ENCODE data around the gene PKN1.
"Not testable (repeated sequence)": the region's sequence is repeated elsewhere in the genome, so short reads cannot be mapped to it uniquely, and the experiment has no call there.

The PKN1 gene

DNA sequence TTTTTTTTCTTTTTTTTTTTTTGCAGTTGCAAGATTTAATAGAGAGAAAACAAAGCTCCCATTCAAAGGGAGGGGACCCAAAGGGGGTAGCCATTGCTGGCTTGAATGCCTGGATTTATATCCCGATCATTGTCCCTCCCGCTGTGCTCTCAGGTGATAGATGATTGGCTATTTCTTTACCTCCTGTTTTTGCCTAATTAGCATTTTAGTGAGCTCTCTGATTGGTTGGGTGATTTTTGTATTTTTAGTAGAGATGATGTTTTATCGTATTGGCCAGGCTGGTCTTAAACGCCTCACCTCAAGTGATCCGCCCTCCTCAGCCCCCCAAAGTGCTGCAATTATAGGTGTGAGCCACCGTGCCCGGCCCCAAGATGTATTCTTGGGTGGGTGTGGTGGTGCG is 71.5 kb downstream of the PKN1 start:
- intact Hi-C loops (cut with DNase I); DNase-seq: not testable (repeated sequence)

DNA sequence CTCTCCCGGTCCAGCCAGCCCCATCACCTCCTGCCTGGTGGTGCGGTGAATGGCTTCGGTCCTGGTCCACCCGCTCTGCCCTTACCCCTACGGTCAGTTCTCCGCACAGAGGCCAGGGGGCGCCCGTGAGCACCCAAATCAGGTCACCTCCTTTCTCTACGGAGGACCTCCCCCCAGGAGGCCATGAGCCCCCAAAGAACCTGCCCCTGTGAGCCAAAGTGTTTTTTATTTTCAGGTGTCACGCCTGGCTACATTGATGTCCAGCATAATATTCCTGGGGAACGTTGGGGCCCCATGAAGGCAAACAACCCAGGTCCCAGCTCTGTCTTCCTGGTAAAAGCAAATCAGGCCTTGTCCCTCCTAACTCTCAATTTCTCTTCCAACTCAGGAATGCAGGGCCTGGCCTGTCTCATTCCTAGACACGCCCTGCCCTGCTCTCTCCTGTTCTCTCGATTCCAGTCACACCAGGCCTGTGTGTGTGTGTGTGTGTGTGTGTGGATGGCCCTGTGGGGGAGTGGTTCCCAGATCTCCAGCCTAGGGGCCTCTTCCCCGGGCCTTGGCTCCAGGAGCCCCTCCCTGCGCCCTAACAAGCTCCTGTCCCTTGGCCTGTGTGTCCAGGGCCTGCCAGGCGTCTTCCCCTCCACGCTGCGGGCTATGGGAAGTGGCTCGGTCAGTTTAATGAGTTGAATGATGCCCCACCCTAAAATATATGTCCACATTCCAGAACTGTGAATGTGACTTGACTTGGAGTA is 72.6 kb downstream of the PKN1 start:
- intact Hi-C loops (cut with DNase I) = no loop called here
- peak in 4 of 10 donors; percentile 21 to 49 (median 34) for DNase-seq

DNA sequence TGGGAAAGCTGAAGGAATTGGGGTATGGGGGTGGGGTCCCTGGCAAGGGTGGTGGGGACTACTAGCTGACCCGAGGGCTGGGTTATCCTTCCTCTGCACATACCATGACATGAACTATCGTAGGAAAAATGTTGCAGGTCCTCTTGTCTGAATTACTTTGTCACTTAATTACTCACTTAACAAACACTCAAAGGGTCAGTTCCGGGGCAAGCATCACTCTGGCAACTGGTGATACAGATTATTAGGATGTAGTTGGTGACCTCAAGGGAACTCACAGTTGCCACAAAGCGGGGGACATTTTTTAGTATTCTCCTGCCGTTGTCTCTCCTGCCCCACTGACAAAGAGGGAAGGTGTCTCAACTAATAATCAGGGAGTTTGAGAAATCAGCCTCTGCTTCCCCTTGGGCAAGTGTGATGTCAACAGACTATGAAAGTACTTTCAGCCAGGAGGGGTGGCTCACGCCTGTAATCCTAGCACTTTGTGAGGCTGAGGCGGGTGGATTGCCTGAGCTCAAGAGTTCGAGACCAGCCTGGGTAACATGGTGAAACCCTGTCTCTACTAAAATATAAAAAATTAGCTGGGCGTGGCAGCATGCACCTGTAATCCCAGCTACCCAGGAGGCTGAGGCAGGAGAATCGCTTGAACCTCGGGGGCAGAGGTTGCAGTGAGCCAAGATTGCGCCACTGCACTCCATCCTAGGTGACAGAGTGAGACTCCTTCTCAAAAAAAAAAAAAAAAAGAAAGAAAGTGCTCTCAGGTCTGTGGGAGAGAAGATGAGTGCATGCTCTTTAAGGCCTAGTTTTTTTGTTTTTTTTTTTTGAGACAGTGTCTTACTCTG is 74.8 kb downstream of the PKN1 start:
- DNase-seq = no peak
- intact Hi-C loops (cut with DNase I) = no loop called here

DNA sequence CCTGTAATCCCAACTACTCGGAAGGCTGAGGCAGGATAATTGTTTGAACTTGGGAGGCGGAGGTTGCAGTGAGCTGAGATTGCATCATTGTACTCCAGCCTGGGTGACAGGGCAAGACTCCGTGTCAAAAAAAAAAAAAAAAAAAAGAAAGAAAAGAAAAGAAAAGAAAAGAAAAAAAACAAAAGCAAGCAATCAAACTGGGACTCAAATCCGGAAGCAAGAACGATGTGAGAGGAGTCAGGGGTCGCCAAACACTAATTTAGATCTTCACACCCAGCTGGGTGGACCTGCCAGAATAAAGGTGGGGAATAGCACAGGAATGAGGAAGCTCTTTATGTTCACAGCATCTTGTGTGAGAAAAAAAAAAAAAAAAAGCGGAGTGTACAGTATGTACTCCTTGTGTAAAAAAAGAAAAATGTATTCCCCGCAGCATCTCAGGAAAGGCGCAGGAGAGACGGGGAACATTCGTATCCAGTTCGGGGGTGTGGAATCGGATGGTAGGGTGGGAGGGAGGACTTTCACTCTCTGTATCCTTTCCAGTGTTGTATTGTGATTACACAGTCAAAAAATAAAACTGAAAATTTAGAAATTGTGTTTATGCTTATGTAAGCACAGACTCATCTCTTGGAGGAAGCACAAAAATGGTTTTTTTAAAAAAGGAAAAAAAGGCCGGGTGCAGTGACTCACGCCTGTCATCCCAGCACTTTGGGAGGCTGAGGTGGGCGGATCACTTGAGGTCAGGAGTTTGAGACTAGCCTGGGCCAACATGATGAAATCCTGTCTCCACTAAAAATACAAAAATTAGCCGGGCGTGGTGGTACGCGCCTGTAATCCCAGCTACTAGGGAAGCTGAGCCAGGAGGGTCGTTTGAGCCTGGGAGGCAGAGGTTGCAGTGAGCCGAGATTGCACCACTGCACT is 77.5 kb downstream of the PKN1 start:
- intact Hi-C loops (cut with DNase I) = no loop called here
- DNase-seq = peak in 5 of 10 donors; percentile 21 to 90 (median 50)

DNA sequence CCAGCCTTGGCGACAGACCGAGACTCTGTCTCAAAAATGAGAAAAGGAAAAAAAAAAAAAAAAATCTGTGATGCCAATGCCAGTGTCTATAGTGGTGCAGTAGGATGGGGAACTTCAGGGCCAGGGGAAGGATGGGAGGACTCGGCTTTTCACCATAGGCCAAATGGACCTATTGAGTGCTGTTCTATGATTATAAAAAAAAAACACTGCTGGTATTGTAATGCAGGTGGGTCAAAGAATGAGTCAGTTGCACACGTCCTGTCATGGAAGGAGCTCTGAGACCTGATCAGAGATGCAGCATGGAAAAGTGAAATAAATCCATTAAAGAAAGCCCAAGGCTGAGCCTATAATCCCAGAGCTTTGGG is 78.1 kb downstream of the PKN1 start:
- intact Hi-C loops (cut with DNase I) = no loop called here
- no peak for DNase-seq

DNA sequence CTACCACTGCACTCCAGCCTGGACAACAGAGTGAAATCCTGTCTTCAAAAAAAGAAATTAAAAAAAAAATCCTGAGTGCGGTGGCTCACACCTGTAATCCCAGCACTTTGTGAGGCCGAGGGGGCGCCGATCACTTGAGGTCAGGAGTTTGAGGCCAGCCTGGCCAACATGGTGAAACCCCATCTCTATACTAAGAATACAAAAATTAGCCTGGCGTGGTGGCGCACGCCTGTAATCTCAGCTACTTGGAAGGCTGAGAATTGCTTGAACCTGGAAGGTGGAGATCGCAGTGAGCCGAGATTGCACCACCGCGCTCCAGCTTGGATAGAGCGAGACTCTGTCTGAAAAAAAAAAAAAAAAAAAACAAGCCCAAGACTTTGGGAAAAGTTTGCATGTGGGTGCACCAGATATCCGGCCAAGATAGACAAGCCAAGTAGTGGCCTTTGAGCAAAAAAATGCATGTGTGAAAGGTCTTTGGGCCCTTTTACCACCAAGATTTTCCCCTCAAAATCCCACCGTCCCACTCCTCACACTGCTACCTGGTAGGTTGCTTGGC is 79.4 kb downstream of the PKN1 start:
- intact Hi-C loops (cut with DNase I) = no loop called here

DNA sequence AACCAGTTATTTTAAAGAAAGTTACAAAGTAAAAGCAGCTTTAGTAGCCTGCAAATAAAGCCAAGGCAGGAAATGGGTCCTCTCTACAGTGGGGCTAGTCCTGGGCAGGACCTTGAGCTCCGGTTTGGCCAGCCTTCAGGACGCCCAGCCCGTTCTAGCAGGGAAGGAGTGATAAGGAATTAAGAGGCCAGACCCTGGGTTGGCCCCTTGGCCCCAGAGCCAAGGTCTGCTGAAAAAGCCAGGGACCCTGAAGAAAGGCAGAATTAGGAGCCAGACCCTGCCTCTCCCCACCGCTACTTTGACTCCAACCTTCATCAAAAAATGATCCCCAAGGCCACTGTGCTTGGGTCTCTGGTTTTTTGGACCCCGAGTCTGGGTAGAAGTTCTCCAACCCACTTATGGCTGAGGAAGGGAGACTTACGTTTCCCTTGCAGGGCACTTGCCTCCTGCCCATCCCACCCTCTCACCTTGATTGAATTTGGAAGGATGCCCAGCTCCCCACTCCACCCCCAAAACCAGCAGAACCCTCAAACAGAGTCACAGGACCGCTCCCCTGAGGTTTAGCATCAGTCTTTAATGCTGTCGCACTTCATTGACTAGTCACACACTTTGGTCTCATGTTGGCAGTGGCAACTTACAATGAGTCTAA is 81.2 kb downstream of the PKN1 start:
- intact Hi-C loops (cut with DNase I) = no loop called here
- DNase-seq = peak in 1 of 10 donors; percentile 38

More for the DNA sequence above, 79.4 kb downstream of the PKN1 start:
- no peak for DNase-seq

DNA sequence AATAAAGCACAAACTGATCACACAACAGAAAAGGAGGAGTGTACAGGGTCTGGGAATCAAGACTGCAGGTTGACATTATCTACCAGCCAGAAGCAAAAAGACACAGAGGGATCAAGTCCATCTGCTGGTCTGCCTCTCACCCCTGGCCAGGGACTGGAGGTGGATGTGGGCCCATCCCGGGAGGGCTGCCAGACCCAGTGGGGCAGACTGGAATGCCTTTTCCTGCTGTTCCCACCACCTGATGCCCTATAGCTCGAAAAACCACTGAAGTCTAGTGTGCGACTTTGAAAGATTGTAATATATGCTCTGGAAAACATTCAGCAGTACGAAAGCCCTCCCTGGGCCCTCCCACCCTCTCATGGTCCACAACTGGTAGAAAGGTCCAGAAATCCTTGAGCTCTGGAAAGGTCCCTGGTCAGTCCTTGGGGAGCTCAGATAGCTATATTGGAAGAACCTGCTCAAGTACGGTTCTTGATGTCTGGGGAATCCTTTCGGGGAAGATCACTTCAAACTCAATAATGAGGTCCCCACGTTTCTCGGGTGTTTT is 82.5 kb downstream of the PKN1 start:
- intact Hi-C loops (cut with DNase I) = loop anchor here (2.0 kb wide), 1 partner anchor 19 kb away; the partner anchor contains the start of gene GIPC1
- peak in 1 of 10 donors; percentile 41 for DNase-seq

DNA sequence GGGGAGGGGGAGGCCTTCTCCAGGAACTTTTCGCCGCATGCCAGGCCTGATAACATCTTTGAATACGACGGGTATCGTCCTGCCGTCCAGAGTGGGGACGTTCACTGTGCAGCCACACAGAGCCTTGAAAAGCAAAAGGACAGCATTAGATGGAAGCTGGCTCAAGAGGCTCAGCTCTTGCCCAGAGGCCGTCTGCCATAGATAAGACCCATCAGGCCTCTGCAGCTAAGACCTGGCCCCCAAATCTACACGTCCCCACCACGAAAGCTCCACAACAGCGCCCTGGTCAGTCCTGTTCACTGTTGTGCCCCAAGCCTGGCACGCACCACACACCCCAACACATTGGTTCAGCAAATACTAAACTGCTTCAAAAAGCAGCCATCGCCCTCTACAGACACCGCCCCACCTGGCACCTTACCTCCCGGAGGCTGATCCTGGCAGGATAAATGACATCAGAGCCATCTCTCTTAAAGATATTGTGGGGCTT is 83.0 kb downstream of the PKN1 start:
- DNase-seq = peak in 1 of 10 donors; percentile 37
- intact Hi-C loops (cut with DNase I) = loop anchor here (2.0 kb wide), 1 partner anchor 19 kb away; the partner anchor contains the start of gene GIPC1

DNA sequence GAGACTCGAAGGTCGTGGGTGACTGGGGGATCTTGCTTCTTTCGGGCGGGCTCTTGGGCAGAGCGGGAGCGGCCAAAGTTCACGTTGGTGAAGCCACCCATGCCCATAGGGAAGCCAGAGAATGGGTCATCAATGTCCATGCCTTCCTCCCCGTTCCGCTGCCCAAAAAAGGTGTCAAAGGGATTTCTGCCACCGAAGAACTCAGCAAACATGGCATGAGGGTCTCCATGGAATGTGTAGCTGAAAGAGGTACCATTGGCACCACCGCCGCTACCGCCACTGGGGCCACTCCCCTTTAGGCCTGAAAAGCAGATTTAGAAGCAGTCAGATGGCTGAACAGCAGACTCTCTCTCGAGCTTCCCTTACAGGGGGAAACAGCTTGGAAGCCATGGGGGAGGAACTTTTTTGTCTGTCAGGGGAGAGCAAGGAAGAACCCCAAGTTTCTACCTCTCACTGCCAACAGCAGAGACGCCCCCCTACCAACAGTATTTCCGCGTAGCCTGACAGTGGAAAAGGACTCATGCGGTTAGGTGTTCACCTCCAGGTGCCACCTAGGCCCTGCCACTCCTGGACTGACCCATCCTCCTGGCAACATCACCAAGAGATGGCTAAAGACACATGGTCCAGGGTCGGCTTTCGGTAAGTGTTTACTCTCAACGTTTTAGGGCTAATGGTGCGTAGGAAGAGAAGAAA is 83.8 kb downstream of the PKN1 start:
- peak in 1 of 10 donors; percentile 36 for DNase-seq
- intact Hi-C loops (cut with DNase I) = loop anchor here (2.0 kb wide), 1 partner anchor 20 kb away; the partner anchor contains the start of gene GIPC1

DNA sequence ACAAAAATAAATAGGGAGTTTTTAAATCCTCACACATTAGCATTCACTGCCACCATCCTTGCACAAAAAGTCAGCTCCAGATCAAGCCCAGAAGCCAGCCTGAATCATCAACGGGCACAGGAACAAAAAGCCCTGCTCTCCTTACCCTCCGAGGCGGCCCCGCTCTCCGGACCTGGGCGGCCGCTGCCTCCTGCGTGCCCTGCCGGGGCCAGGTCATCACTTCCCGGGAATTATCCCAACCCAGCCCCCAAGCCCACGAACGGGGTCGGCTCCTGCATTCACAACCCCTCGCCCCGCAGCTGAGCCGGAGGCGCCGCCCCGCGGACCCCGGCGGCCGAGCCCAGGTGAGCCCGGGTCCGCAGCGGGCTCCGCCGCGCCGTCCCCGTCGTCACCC is 84.3 kb downstream of the PKN1 start:
- intact Hi-C loops (cut with DNase I) = loop anchor here (2.0 kb wide), 1 partner anchor 21 kb away; the partner anchor contains the start of gene GIPC1
- peak in 1 of 10 donors; percentile 86 for DNase-seq

DNA sequence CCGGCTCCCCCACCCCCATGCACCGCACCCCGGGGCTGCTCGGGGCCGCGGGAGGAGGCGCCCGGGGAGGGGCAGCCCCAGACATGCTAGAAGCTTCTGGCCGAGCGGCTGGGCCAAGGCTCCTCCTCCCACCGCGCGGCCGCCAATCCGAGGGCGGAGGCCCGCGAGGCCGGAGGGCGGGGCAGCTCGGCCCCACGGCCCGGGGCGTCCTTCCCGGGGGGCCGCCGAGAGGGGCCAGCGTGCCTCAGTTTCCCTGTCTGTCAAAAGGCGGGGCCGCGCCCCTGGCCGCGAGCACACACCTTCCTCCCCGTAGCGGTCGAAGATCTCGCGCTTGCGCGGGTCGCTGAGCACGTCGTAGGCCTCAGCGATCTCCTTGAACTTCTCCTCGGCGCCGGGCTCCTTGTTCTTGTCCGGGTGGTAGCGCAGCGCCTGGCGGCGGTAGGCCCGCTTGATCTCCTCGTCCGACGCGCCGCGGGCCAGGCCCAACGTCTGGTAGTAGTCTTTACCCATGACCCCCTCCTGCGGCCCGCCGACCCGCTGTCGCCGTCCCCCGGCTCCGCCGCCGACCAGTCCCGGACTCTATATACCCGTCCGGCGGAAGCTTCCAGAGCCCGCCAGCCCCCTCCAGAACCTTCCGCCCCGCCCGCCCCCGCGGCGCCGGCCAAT is 84.9 kb downstream of the PKN1 start, which contains the start of gene DNAJB1:
DNAJB1 (minus strand) TSS at position 558 of the 666 bp plus-strand sequence; CDS start at position 510, 48 bp downstream.
- intact Hi-C loops (cut with DNase I) = loop anchor here (2.0 kb wide), 1 partner anchor 21 kb away; the partner anchor contains the start of gene GIPC1
- peak; percentile 71 to 98 (median 78) for DNase-seq

DNA sequence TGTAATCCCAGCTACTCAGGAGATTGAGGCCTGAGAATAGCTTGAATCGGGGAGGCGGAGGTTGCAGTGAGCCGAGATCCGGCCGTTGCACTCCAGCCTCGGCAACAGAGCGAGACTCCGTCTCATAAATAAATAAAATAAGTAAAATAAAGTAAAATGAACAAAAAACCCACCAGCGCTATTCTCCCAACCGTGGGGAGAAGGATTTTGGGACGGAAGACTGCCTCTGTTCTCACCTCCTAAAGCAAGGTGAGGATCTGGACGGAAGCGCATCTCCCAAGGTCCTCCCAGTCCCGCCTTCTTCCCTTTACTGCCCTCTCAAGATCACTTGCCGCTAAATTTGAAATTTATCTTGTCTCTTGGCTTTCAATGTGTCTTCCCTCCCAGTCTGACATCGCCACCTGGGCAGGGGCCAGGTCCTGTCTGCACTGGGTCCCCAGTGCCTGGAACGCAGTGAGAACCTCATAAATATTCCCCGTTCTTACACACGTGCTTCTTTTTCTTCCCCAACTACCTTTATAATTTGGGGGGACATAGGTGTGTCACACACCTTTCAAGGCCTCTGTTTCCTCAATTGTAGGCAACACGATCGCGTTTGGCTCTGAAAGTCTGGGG is 86.2 kb downstream of the PKN1 start:
- DNase-seq = no peak
- intact Hi-C loops (cut with DNase I) = no loop called here

DNA sequence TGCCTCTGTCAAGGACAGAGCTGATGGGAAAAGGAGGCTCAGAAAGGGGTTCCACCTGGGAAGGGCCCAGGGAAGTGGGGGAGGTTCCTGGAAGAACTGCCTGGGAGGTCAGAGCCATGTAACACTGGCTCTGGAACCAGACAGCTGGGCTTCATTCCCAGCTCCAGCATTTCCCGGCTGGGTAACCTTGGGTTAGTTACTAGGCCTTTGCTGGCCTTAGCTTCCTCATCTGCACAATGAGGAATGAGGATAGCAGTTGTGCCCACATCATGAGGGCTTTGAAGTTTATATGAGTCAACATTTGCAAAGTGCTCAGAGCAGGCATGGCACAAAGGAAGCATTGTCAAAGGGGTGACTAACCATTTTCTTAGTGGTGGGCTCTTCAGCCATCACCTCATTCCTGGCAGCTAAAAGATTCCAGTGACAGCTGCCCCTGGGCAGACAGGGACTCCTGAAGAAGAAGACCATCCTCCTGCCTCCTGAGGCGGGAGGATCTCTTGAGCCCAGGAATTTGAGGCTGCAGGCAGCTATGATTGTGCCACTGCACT is 86.8 kb downstream of the PKN1 start:
- intact Hi-C loops (cut with DNase I) = no loop called here

DNA sequence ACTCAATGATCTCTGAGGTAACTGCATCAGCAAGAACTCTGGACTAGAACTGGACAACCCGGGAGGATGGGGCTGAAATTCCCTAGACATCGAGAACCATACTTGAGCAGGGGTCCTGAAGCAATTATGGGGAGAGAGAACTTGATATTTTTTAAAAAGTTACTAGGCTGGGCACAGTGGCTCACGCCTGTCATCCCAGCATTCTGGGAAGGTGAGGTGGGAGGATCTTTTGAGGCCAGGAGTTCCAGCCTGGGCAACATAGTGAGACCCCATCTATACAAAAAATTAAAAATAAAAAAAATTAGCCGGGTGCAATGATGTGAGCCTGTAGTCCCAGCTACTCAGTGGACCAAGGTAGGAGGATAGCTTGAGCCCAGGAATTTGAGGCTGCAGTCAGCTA is 87.4 kb downstream of the PKN1 start:
- intact Hi-C loops (cut with DNase I) = no loop called here
- no peak for DNase-seq

More for the DNA sequence above, 86.8 kb downstream of the PKN1 start:
- DNase-seq = no peak
